WTC11 (cell line): ENCODE data around the gene NSUN3. TPM values are rescaled to one million over a fixed set of nuclear protein-coding genes. Genes with fewer than 3 reads are reported as not detected.
A peak's percentile ranks its signal among the peaks of the same experiment; 100 is the strongest.

Source experiments
- ATAC-seq: fragments of 200-7000 bp; cut with Tn5 transposase; 2 replicates; pipeline ENCODE4 v1.10.0; 2021; ENCODE audit warnings: mild to moderate bottlenecking, moderate library complexity
- CTCF ChIA-PET: fragments of 300-600 bp; sonication (Branson Sonifier 250); formaldehyde crosslinking; loops from one replicate; lab custom pipeline; 2021; ENCODE audit warnings: antibody characterized with exemption; lab: Charles Lee
- POLR2A ChIA-PET: fragments of 350-600 bp; sonication (Branson Sonifier 250); formaldehyde crosslinking; loops from one replicate; lab custom pipeline; 2021; ENCODE audit warnings: antibody characterized with exemption; lab: Charles Lee
- DNase-seq: peaks from one replicate; pipeline ENCODE4 v3.0.0; 2021; ENCODE audit warnings: low spot score
- H3K27ac Mint-ChIP-seq: 2 replicates; pipeline ENCODE4 v1.8.0; 2021; ENCODE audit warnings: mixed read lengths
- H3K27me3 Mint-ChIP-seq: 2 replicates; pipeline ENCODE4 v1.8.0; 2021; ENCODE audit warnings: low read depth, mild to moderate bottlenecking, moderate library complexity, mixed read lengths
- H3K36me3 Mint-ChIP-seq: 2 replicates; pipeline ENCODE4 v1.8.0; 2021; ENCODE audit warnings: mixed read lengths
- H3K4me1 Mint-ChIP-seq: 2 replicates; pipeline ENCODE4 v1.8.0; 2022; ENCODE audit warnings: mixed read lengths
- H3K4me3 Mint-ChIP-seq: 2 replicates; pipeline ENCODE4 v1.8.0; 2021; ENCODE audit warnings: mild to moderate bottlenecking, moderate library complexity, mixed read lengths
- H3K9me3 Mint-ChIP-seq: 2 replicates; pipeline ENCODE4 v1.8.0; 2021; ENCODE audit warnings: mixed read lengths
- CDX4 ChIP-seq: fragments of 250-450 bp; sonication (Bioruptor Pico); IDR thresholded peaks from 2 replicates; pipeline ENCODE4 v1.9.0; 2021; ENCODE audit warnings: moderate library complexity, mild to moderate bottlenecking, inconsistent platforms, borderline replicate concordance
- CTCF ChIP-seq: fragments of 200-600 bp; IDR thresholded peaks from 2 replicates; pipeline ENCODE4 v1.8.0; 2022; ENCODE audit warnings: antibody characterized with exemption
- FOXJ3 ChIP-seq: sonication (generic); formaldehyde crosslinking; IDR thresholded peaks from 2 replicates; pipeline ENCODE4 v1.9.0; 2021; ENCODE audit warnings: missing genetic modification reagents, mild to moderate bottlenecking, borderline replicate concordance
- GABPB1 ChIP-seq: sonication (generic); formaldehyde crosslinking; IDR thresholded peaks from 2 replicates; pipeline ENCODE4 v1.8.1; 2023; ENCODE audit warnings: mild to moderate bottlenecking, missing genetic modification reagents
- HMGA2 ChIP-seq: fragments of 250-450 bp; sonication (Bioruptor Pico); IDR thresholded peaks from 2 replicates; pipeline ENCODE4 v1.4.0; 2021; ENCODE audit warnings: mild to moderate bottlenecking, moderate library complexity
- IRF1 ChIP-seq: sonication (generic); formaldehyde crosslinking; IDR thresholded peaks from 2 replicates; pipeline ENCODE4 v1.8.0; 2023; ENCODE audit warnings: missing genetic modification reagents
- IRF2 ChIP-seq: sonication (generic); formaldehyde crosslinking; IDR thresholded peaks from 2 replicates; pipeline ENCODE4 v1.8.0; 2022; ENCODE audit warnings: low read depth, missing genetic modification reagents, borderline replicate concordance
- JAZF1 ChIP-seq: fragments of 250-450 bp; sonication (Bioruptor Pico); IDR thresholded peaks from 2 replicates; pipeline ENCODE4 v1.9.0; 2021; ENCODE audit warnings: moderate library complexity, mild to moderate bottlenecking, inconsistent platforms
- KAT7 ChIP-seq: sonication (generic); formaldehyde crosslinking; IDR thresholded peaks from 2 replicates; pipeline ENCODE4 v1.8.1; 2023; ENCODE audit warnings: missing genetic modification reagents, mild to moderate bottlenecking, borderline replicate concordance
- NFYB ChIP-seq: sonication (generic); formaldehyde crosslinking; conservative IDR thresholded peaks from 2 replicates; pipeline ENCODE4 v1.8.0; 2022; ENCODE audit warnings: low read depth, missing genetic modification reagents
- OVOL2 ChIP-seq: fragments of 250-450 bp; sonication (Bioruptor Pico); IDR thresholded peaks from 2 replicates; pipeline ENCODE4 v1.9.0; 2021; ENCODE audit warnings: mild to moderate bottlenecking, borderline replicate concordance
- RELA ChIP-seq: sonication (generic); formaldehyde crosslinking; IDR thresholded peaks from 2 replicates; pipeline ENCODE4 v1.8.1; 2022; ENCODE audit warnings: missing genetic modification reagents, mild to moderate bottlenecking, borderline replicate concordance
- SMAD4 ChIP-seq: sonication (generic); formaldehyde crosslinking; IDR thresholded peaks from 2 replicates; pipeline ENCODE4 v1.8.0; 2022; ENCODE audit warnings: mild to moderate bottlenecking, missing genetic modification reagents
- ZBTB43 ChIP-seq: sonication (generic); formaldehyde crosslinking; IDR thresholded peaks from 2 replicates; pipeline ENCODE4 v1.8.1; 2023; ENCODE audit warnings: mild to moderate bottlenecking, missing genetic modification reagents
- ZNF396 ChIP-seq: fragments of 250-450 bp; sonication (Bioruptor Pico); IDR thresholded peaks from 2 replicates; pipeline ENCODE4 v1.8.0; 2021; ENCODE audit warnings: mild to moderate bottlenecking, moderate library complexity, borderline replicate concordance
- ZNF416 ChIP-seq: fragments of 250-450 bp; sonication (Bioruptor Pico); IDR thresholded peaks from 2 replicates; pipeline ENCODE4 v1.9.0; 2021; ENCODE audit warnings: mild to moderate bottlenecking, inconsistent platforms
- total RNA-seq: library from RNA; stranded (reverse); gene quantifications from 3 replicates; pipeline ENCODE4 v1.2.3, GENCODE V29; 2021

Gene NSUN3
- total RNA-seq, 1 experiment from 2014 or later, result 8.2 TPM

- H3K4me1 Mint-ChIP-seq, result peaks cover 7% of the 10 kb centered on the region
- no peak for DNase-seq
- no peak for ATAC-seq
- no peaks in the 10 kb centered on the region for H3K27me3 Mint-ChIP-seq
- no peaks in the 10 kb centered on the region for H3K9me3 Mint-ChIP-seq
- POLR2A ChIA-PET, result no interaction called here
- no peak overlapping the region for H3K27ac Mint-ChIP-seq
- no peak overlapping the region for H3K4me3 Mint-ChIP-seq
- CTCF ChIA-PET, result no interaction called here
- TF ChIP-seq HMGA2 (CRISPR knock-in tag) (no peak), IRF2 (CRISPR knock-in tag) (no peak), ZNF396 (CRISPR knock-in tag) (no peak), IRF1 (no peak), NFYB (no peak), OVOL2 (no peak), JAZF1 (CRISPR knock-in tag) (no peak)
- H3K36me3 Mint-ChIP-seq, result no peaks in the 10 kb centered on the region
These were observed 38.5 kb upstream of the NSUN3 start for GRCh38 chr3:94024385-94024784.

GRCh38 chr3:94026623-94027022 lies 36.2 kb upstream of the NSUN3 start:
- Mint-ChIP-seq H3K27me3 (no peaks in the 10 kb centered on the region), H3K4me3 (no peak overlapping the region), H3K36me3 (no peaks in the 10 kb centered on the region), H3K9me3 (no peaks in the 10 kb centered on the region), H3K27ac (no peak overlapping the region), H3K4me1 (peaks cover 7% of the 10 kb centered on the region)
- DNase-seq (no peak), ATAC-seq (no peak)
- TF ChIP-seq SMAD4 (no peak), ZNF416 (CRISPR knock-in tag) (no peak), RELA (CRISPR knock-in tag) (no peak)
- POLR2A ChIA-PET, result no interaction called here
- CTCF ChIA-PET, result no interaction called here

- H3K4me3 Mint-ChIP-seq, result no peak within 1 kb of the TSS
- no peaks in the 10 kb centered on the region for H3K36me3 Mint-ChIP-seq
- no peak for TF ChIP-seq CDX4 (CRISPR knock-in tag)
- no peak for TF ChIP-seq GABPB1 (CRISPR knock-in tag)
- TF ChIP-seq ZBTB43 (CRISPR knock-in tag), result no peak
- TF ChIP-seq KAT7 (CRISPR knock-in tag), result no peak
- H3K9me3 Mint-ChIP-seq, result no peaks in the 10 kb centered on the region; the same call in 1 of the 2 replicates
- POLR2A ChIA-PET, result no interaction called here
- ATAC-seq (no peak; the same call in 1 of the 2 replicates), DNase-seq (no peak)
- no peaks in the 10 kb centered on the region for H3K27me3 Mint-ChIP-seq
- H3K27ac Mint-ChIP-seq, result no peak within 1 kb of the TSS
- H3K4me1 Mint-ChIP-seq, result peaks cover 7% of the 10 kb centered on the region
- CTCF ChIA-PET, result interaction anchor here (1.2 to 1.4 kb wide), 2 partner anchors 9 to 24 kb away, joined by 4 to 6 read pairs; no protein-coding TSS in a partner anchor
These were observed 34.6 kb upstream of the NSUN3 start, which contains the start of gene STX19 for GRCh38 chr3:94028093-94028837. Gene STX19 (minus strand): TSS chr3:94028597. CDS start chr3:94015269, 13,328 bp downstream.

GRCh38 chr3:94036909-94037507 lies 25.9 kb upstream of the NSUN3 start:
- H3K27ac Mint-ChIP-seq, result no peak overlapping the region
- CTCF ChIA-PET, result interaction anchor here (1.0 to 1.5 kb wide), 5 partner anchors 9 to 57 kb away, joined by 3 to 6 read pairs (median 4); partner anchors contain the start of genes ARL13B, DHFR2, NSUN3 and STX19
- TF ChIP-seq CTCF, result peak; percentile 56
- no peak for TF ChIP-seq FOXJ3 (CRISPR knock-in tag)
- TF ChIP-seq, all 79 proteins: peak for 1
- DNase-seq, result no peak
- Mint-ChIP-seq H3K4me1 (no peaks in the 10 kb centered on the region), H3K4me3 (no peak overlapping the region), H3K9me3 (no peaks in the 10 kb centered on the region; the same call in 1 of the 2 replicates), H3K36me3 (no peaks in the 10 kb centered on the region), H3K27me3 (no peaks in the 10 kb centered on the region)
- POLR2A ChIA-PET, result no interaction called here
- peak; percentile 92 for ATAC-seq
